ENCODE results near the gene OPA1.
"Not testable (repeated sequence)": the region's sequence is repeated elsewhere in the genome, so short reads cannot be mapped to it uniquely, and the experiment has no call there.

Gene OPA1

GRCh38 chr3:193595939-193596487 is 3.0 kb downstream of the OPA1 start:
- DNase-seq (ENCODE audit: low read depth) = no peak
- TF ChIP-seq CTCF (IDR thresholded peaks at IDR 0.05; ENCODE audit: control insufficient read depth, insufficient read depth, low read depth, low read length, missing control alignments) = no peak
- H3K4me3 ChIP-seq (ENCODE audit: control insufficient read depth, low read depth, low read length) = no peak overlapping the region

GRCh38 chr3:193598202-193598601 is 5.2 kb downstream of the OPA1 start:
- TF ChIP-seq CTCF (IDR thresholded peaks at IDR 0.05; ENCODE audit: control insufficient read depth, insufficient read depth, low read depth, low read length, missing control alignments) = no peak
- H3K4me3 ChIP-seq (ENCODE audit: control insufficient read depth, low read depth, low read length) = no peak overlapping the region
- no peak for DNase-seq (ENCODE audit: low read depth)

- TF ChIP-seq CTCF (IDR thresholded peaks at IDR 0.05; ENCODE audit: control insufficient read depth, insufficient read depth, low read depth, low read length, missing control alignments) = no peak
- DNase-seq (ENCODE audit: low read depth) = no peak
- no peak overlapping the region for H3K4me3 ChIP-seq (ENCODE audit: control insufficient read depth, low read depth, low read length)
These were observed 6.4 kb downstream of the OPA1 start for GRCh38 chr3:193599393-193599792.

GRCh38 chr3:193605876-193606275 is 12.9 kb downstream of the OPA1 start:
- H3K4me3 ChIP-seq (ENCODE audit: control insufficient read depth, low read depth, low read length) = no peak overlapping the region
- DNase-seq (ENCODE audit: low read depth) = peak; percentile 16
- TF ChIP-seq CTCF (IDR thresholded peaks at IDR 0.05; ENCODE audit: control insufficient read depth, insufficient read depth, low read depth, low read length, missing control alignments) = peak; percentile 87

- not testable (repeated sequence) for H3K4me3 ChIP-seq (ENCODE audit: control insufficient read depth, low read depth, low read length)
These were observed 13.9 kb downstream of the OPA1 start for GRCh38 chr3:193606892-193607291.

GRCh38 chr3:193610516-193610915 is 17.5 kb downstream of the OPA1 start:
- H3K4me3 ChIP-seq (ENCODE audit: control insufficient read depth, low read depth, low read length); DNase-seq (ENCODE audit: low read depth): not testable (repeated sequence)

More at GRCh38 chr3:193606892-193607291, 13.9 kb downstream of the OPA1 start:
- DNase-seq (ENCODE audit: low read depth) = not testable (repeated sequence)

- H3K4me3 ChIP-seq (ENCODE audit: control insufficient read depth, low read depth, low read length) = no peak overlapping the region
- DNase-seq (ENCODE audit: low read depth) = no peak
- TF ChIP-seq CTCF (IDR thresholded peaks at IDR 0.05; ENCODE audit: control insufficient read depth, insufficient read depth, low read depth, low read length, missing control alignments) = no peak
These were observed 21.4 kb downstream of the OPA1 start for GRCh38 chr3:193614430-193614829.

GRCh38 chr3:193617628-193618027 is 24.6 kb downstream of the OPA1 start:
- TF ChIP-seq CTCF (IDR thresholded peaks at IDR 0.05; ENCODE audit: control insufficient read depth, insufficient read depth, low read depth, low read length, missing control alignments) = no peak
- no peak for DNase-seq (ENCODE audit: low read depth)
- no peak overlapping the region for H3K4me3 ChIP-seq (ENCODE audit: control insufficient read depth, low read depth, low read length)

Measured in AG09309 (cell line).